Measurements from ENCODE around the gene HHLA2.

DNA sequence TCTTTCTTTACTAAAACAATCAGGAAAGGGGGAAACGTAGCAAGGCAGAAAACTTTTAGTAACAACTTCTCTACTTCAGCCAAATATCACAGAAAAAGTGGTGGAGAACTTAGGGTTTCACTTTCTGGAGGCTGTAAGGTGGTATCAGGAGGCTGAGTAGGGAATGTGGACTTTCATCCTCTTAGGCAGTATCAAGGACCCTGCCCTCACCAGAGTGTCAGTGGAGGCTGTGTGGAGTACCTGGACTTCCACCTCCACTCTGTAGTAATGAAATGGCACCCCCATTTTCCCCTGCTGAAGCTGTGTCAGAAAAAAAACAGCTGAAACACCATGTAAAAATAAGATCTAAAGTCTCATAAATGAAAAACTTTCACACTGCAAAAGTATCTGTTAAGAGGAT is 11.2 kb upstream of the HHLA2 start:
- TF ChIP-seq POLR2A (IDR thresholded peaks at IDR 0.05; ENCODE audit: low read depth, low read length) (no peak), TAF1 (IDR thresholded peaks at IDR 0.05; ENCODE audit: borderline replicate concordance, low read depth, low read length) (no peak), POLR2AphosphoS5 (IDR thresholded peaks at IDR 0.05; ENCODE audit: low read depth, low read length) (no peak)

Data from GM12892 (cell line).